IMR-90 (cell line): ENCODE data around the gene KIRREL2. TPM values are rescaled to one million over a fixed set of nuclear protein-coding genes. Genes with fewer than 3 reads are reported as not detected.

Experiments
- ATAC-seq: fragments of 200-7000 bp; cut with Tn5 transposase; 2 replicates; pipeline ENCODE4 v1.9.1; 2020; ENCODE audit warnings: low read depth, mild to moderate bottlenecking, moderate library complexity
- BruUV-seq: library from RNA; stranded (reverse); fragments of 400-500 nt; replicated peaks from 2 replicates; lab custom pipeline; 2021; lab: Mats Ljungman, UMichigan
- CTCF ChIA-PET: fragments of 300-600 bp; formaldehyde crosslinking; extraction: SDS; loops from one replicate; lab custom pipeline; 2021; ENCODE audit warnings: antibody characterized with exemption; lab: Yijun Ruan, JAX
- POLR2A ChIA-PET: fragments of 300-600 bp; sonication (Branson Sonifier 250); formaldehyde crosslinking; loops from one replicate; lab custom pipeline; 2022; ENCODE audit warnings: antibody characterized with exemption; ENCODE audit not compliant: unreplicated experiment; lab: Charles Lee
- DNase-seq: peaks from one replicate; pipeline ENCODE4 v3.0.0; 2013
- H2AFZ ChIP-seq: replicated peaks from 2 replicates; pipeline ENCODE3; 2013; ENCODE audit warnings: low read length, mild to moderate bottlenecking; ENCODE audit not compliant: poor library complexity
- H2AK5ac ChIP-seq: 2 replicates; pipeline ENCODE4 v1.6.1; 2013; ENCODE audit warnings: low read depth, low read length, inconsistent platforms
- H2AK9ac ChIP-seq: replicated peaks from 2 replicates; pipeline ENCODE3; 2013; ENCODE audit warnings: mild to moderate bottlenecking, low read depth, low read length, moderate library complexity; ENCODE audit not compliant: poor library complexity
- H2BK120ac ChIP-seq: 2 replicates; pipeline ENCODE4 v1.6.1; 2013; ENCODE audit warnings: low read depth, low read length, inconsistent platforms
- H2BK15ac ChIP-seq: 3 replicates; pipeline ENCODE4 v1.6.1; 2013; ENCODE audit warnings: low read depth, low read length, inconsistent platforms
- H2BK20ac ChIP-seq: 2 replicates; pipeline ENCODE4 v1.6.1; 2013; ENCODE audit warnings: low read depth, mild to moderate bottlenecking, inconsistent platforms, low read length, moderate library complexity
- H2BK5ac ChIP-seq: 2 replicates; pipeline ENCODE4 v1.6.1; 2013; ENCODE audit warnings: mild to moderate bottlenecking, low read depth, low read length, inconsistent platforms; ENCODE audit not compliant: poor library complexity, severe bottlenecking
- H3K14ac ChIP-seq: replicated peaks from 2 replicates; pipeline ENCODE4 v1.6.1; 2013; ENCODE audit warnings: low read depth, low read length, inconsistent platforms
- H3K18ac ChIP-seq: 2 replicates; pipeline ENCODE4 v1.6.1; 2013; ENCODE audit warnings: low read depth, low read length, control low read depth
- H3K23ac ChIP-seq: 2 replicates; pipeline ENCODE4 v1.6.1; 2013; ENCODE audit warnings: low read depth, low read length, inconsistent platforms
- H3K27ac ChIP-seq: 2 replicates; pipeline ENCODE4 v1.5.1; 2013; ENCODE audit warnings: mild to moderate bottlenecking, control low read depth, low read length; ENCODE audit not compliant: insufficient read depth
- H3K27me3 ChIP-seq: 2 replicates; pipeline ENCODE4 v1.6.1; 2013; ENCODE audit warnings: low read length; ENCODE audit not compliant: control insufficient read depth, insufficient read depth
- H3K36me3 ChIP-seq: 2 replicates; pipeline ENCODE4 v1.6.1; 2013; ENCODE audit warnings: low read length, mixed read lengths; ENCODE audit not compliant: control insufficient read depth, insufficient read depth
- H3K4ac ChIP-seq: 2 replicates; pipeline ENCODE4 v1.6.1; 2013; ENCODE audit warnings: low read depth, low read length, inconsistent platforms
- H3K4me1 ChIP-seq: 2 replicates; pipeline ENCODE4 v1.6.1; 2013; ENCODE audit warnings: low read length, mixed read lengths; ENCODE audit not compliant: control insufficient read depth, insufficient read depth
- H3K4me2 ChIP-seq: 2 replicates; pipeline ENCODE4 v1.6.1; 2013; ENCODE audit warnings: low read depth, mild to moderate bottlenecking, control low read depth, low read length, moderate library complexity
- H3K4me3 ChIP-seq: 2 replicates; pipeline ENCODE4 v1.5.1; 2013; ENCODE audit warnings: low read depth, mild to moderate bottlenecking, control low read depth, low read length, moderate library complexity; ENCODE audit not compliant: insufficient read depth
- H3K56ac ChIP-seq: 2 replicates; pipeline ENCODE4 v1.6.1; 2013; ENCODE audit warnings: low read length, inconsistent platforms; ENCODE audit not compliant: insufficient read depth; ENCODE audit errors: extremely low read depth
- H3K79me1 ChIP-seq, 2 experiments: 2 replicates each; pipeline ENCODE4 v1.6.1; 2013; ENCODE audit warnings: low read length in 2 of 2, inconsistent platforms in 1 of 2, low read depth in 1 of 2
- H3K9ac ChIP-seq: 2 replicates; pipeline ENCODE4 v1.6.1; 2013; ENCODE audit warnings: low read depth, low read length, control low read depth
- H3K9me1 ChIP-seq: 2 replicates; pipeline ENCODE4 v1.6.1; 2013; ENCODE audit warnings: low read length, inconsistent platforms; ENCODE audit not compliant: insufficient read depth
- H3K9me3 ChIP-seq: 2 replicates; pipeline ENCODE4 v1.6.1; 2013; ENCODE audit warnings: low read length; ENCODE audit not compliant: control insufficient read depth, insufficient read depth
- H4K20me1 ChIP-seq: 2 replicates; pipeline ENCODE4 v1.6.1; 2013; ENCODE audit warnings: low read length, inconsistent platforms; ENCODE audit not compliant: insufficient read depth
- H4K5ac ChIP-seq: 2 replicates; pipeline ENCODE4 v1.6.1; 2013; ENCODE audit warnings: mild to moderate bottlenecking, low read depth, low read length, control low read depth
- H4K8ac ChIP-seq, 2 experiments: 2 replicates each; pipeline ENCODE4 v1.6.1; 2013; ENCODE audit warnings: low read depth in 2 of 2, low read length in 2 of 2, control low read depth in 1 of 2, inconsistent platforms in 1 of 2
- H4K91ac ChIP-seq: 2 replicates; pipeline ENCODE4 v1.6.1; 2013; ENCODE audit warnings: low read depth, low read length, inconsistent platforms; ENCODE audit not compliant: insufficient read depth
- BHLHE40 ChIP-seq: fragments of 150-350 bp; IDR thresholded peaks from 2 replicates; pipeline ENCODE4 v1.6.1; 2016; ENCODE audit warnings: mild to moderate bottlenecking, low read depth, low read length
- CEBPB ChIP-seq: IDR thresholded peaks from 2 replicates; pipeline ENCODE4 v1.6.1; 2012; ENCODE audit warnings: low read depth, low read length, improper control_type of control experiment
- CHD1 ChIP-seq: IDR thresholded peaks from 2 replicates; pipeline ENCODE4 v1.6.1; 2012; ENCODE audit warnings: low read depth, low read length, improper control_type of control experiment
- FOS ChIP-seq: fragments of 150-350 bp; IDR thresholded peaks from 2 replicates; pipeline ENCODE4 v1.6.1; 2016; ENCODE audit warnings: low read depth, low read length
- MAFK ChIP-seq: IDR thresholded peaks from 2 replicates; pipeline ENCODE4 v1.6.1; 2012; ENCODE audit warnings: low read depth, low read length, improper control_type of control experiment
- MAZ ChIP-seq: IDR thresholded peaks from 2 replicates; pipeline ENCODE4 v1.6.1; 2012; ENCODE audit warnings: low read depth, mild to moderate bottlenecking, low read length, improper control_type of control experiment, moderate library complexity, borderline replicate concordance
- MXI1 ChIP-seq: IDR thresholded peaks from 2 replicates; pipeline ENCODE4 v1.6.1; 2012; ENCODE audit warnings: low read depth, mild to moderate bottlenecking, low read length, moderate library complexity, borderline replicate concordance
- NFE2L2 ChIP-seq: fragments of 150-350 bp; IDR thresholded peaks from 2 replicates; pipeline ENCODE4 v1.6.1; 2016; ENCODE audit warnings: low read depth, mild to moderate bottlenecking, low read length
- POLR2A ChIP-seq: IDR thresholded peaks from 2 replicates; pipeline ENCODE4 v1.6.1; 2012; ENCODE audit warnings: mild to moderate bottlenecking, low read depth, low read length
- RAD21 ChIP-seq: IDR thresholded peaks from 2 replicates; pipeline ENCODE4 v1.6.1; 2012; ENCODE audit warnings: low read length, improper control_type of control experiment
- RCOR1 ChIP-seq: IDR thresholded peaks from 2 replicates; pipeline ENCODE4 v1.6.1; 2012; ENCODE audit warnings: mild to moderate bottlenecking, low read length, improper control_type of control experiment; ENCODE audit not compliant: insufficient replicate concordance
- RFX5 ChIP-seq: IDR thresholded peaks from 2 replicates; pipeline ENCODE4 v1.8.0; 2012; ENCODE audit warnings: low read depth, mild to moderate bottlenecking, low read length, moderate library complexity
- SMC3 ChIP-seq: fragments of 150-350 bp; IDR thresholded peaks from 2 replicates; pipeline ENCODE4 v1.6.1; 2016; ENCODE audit warnings: low read depth, mild to moderate bottlenecking, antibody characterized with exemption, low read length, moderate library complexity
- USF2 ChIP-seq: fragments of 150-350 bp; IDR thresholded peaks from 2 replicates; pipeline ENCODE4 v1.6.1; 2017; ENCODE audit warnings: mild to moderate bottlenecking, antibody characterized with exemption, low read length, low read depth
- WGBS, 2 experiments: methylation state at CpG; one replicate each; pipeline versions ENCODE4 v1.1.5 to v1.1.7; 2013; ENCODE audit warnings: missing lambda C conversion rate in 2 of 2; ENCODE audit not compliant: insufficient read length in 1 of 2; ENCODE audit errors: extremely low coverage in 2 of 2; 5-methylcytosine and 5-hydroxymethylcytosine counted together
- dilution Hi-C: fragments of 300-500 bp; cut with HindIII; formaldehyde crosslinking; loops from one replicate; pipeline ENCODE4 v1.14.3; 2018; ENCODE audit warnings: low sequenced_read_pairs; ENCODE audit not compliant: unreplicated experiment
- in situ Hi-C: fragments of 300-500 bp; cut with MboI; formaldehyde crosslinking; loops from 3 replicates; pipeline ENCODE4 v1.14.3; 2019; ENCODE audit warnings: low sequenced_read_pairs, inconsistent platforms, mixed read lengths
- intact Hi-C: fragments of 100-400 bp; cut with micrococcal nuclease; formaldehyde crosslinking; loops from 2 replicates; pipeline ENCODE4 v1.10.0; 2022
- polyA plus RNA-seq, 3 experiments: library from polyadenylated mRNA; depleted of rRNA; stranded (reverse); fragments of >200 nt; gene quantifications; 2 replicates each; pipeline ENCODE4 v1.2.3, GENCODE V29; 2012; ENCODE audit warnings: low replicate concordance in 1 of 3
- total RNA-seq: library from RNA; depleted of rRNA; stranded (reverse); fragments of >200 nt; gene quantifications from 2 replicates; pipeline ENCODE4 v1.2.3, GENCODE V29; 2012
- TF ChIP-seq, protein P1 (sequence below): fragments of 150-350 bp; IDR thresholded peaks from 2 replicates; pipeline ENCODE4 v1.6.1; 2016; ENCODE audit warnings: low read depth, mild to moderate bottlenecking, low read length, moderate library complexity, borderline replicate concordance
- TF ChIP-seq, protein P2 (sequence below): conservative IDR thresholded peaks from 2 replicates; pipeline ENCODE4 v1.5.1; 2012; ENCODE audit warnings: mild to moderate bottlenecking, low read depth, low read length, improper control_type of control experiment

Gene KIRREL2
- total and polyA plus RNA-seq, 2 of the 4 experiments (the other 2 are of a cell fraction), result not detected

DNA sequence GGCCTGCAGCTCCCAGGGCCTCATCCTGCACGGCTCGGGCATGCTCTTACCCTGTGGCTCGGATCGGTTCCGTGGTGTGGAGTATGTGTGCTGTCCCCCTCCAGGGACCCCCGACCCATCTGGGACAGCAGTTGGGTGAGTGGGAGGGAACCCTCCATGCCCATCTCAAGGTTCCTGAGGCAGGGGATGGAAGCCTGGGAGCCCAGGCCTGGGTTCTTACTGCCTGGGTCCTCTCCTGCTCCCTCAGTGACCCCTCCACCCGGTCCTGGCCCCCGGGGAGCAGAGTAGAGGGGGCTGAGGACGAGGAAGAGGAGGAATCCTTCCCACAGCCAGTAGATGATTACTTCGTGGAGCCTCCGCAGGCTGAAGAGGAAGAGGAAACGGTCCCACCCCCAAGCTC, 14.9 kb downstream of the KIRREL2 start:
- DNase-seq (no peak), ATAC-seq (no peak)
- Histone ChIP-seq H3K56ac (no peak overlapping the region), H4K20me1 (no peaks in the 10 kb centered on the region), H3K4me2 (no peak overlapping the region), H2BK20ac (no peak overlapping the region), H2BK120ac (no peak overlapping the region), H3K18ac (no peak overlapping the region), H3K4me3 (no peak overlapping the region), H4K8ac (no peak overlapping the region), H2AK5ac (no peak overlapping the region), H3K9ac (no peak overlapping the region), H2AK9ac (no peak overlapping the region), H3K36me3 (no peaks in the 10 kb centered on the region), H3K27me3 (peaks cover 4% of the 10 kb centered on the region; the same call in 1 of the 2 replicates), H3K79me1 (no peaks in the 10 kb centered on the region), H3K4me1 (peaks cover 4% of the 10 kb centered on the region), H4K5ac (no peak overlapping the region), H3K4ac (no peak overlapping the region), H3K27ac (no peak overlapping the region), H4K91ac (no peak overlapping the region), H2BK15ac (no peak overlapping the region), H3K9me1 (peaks cover 2% of the 10 kb centered on the region), H3K23ac (no peak overlapping the region), H3K14ac (no peak overlapping the region), H2AFZ (no peak overlapping the region), H3K9me3 (no peaks in the 10 kb centered on the region), H2BK5ac (no peak overlapping the region)
- intact Hi-C loops, result no loop called here
- in situ Hi-C loops, result no loop called here
- dilution Hi-C loops, result no loop called here
- TF ChIP-seq RAD21 (no peak), CEBPB (no peak), MAZ (no peak), BHLHE40 (no peak), CHD1 (no peak), SMC3 (no peak), NFE2L2 (no peak), MAFK (no peak), FOS (no peak), POLR2A (no peak), RFX5 (no peak), USF2 (no peak), MXI1 (no peak), RCOR1 (no peak)
- TF ChIP-seq, protein P1, sequence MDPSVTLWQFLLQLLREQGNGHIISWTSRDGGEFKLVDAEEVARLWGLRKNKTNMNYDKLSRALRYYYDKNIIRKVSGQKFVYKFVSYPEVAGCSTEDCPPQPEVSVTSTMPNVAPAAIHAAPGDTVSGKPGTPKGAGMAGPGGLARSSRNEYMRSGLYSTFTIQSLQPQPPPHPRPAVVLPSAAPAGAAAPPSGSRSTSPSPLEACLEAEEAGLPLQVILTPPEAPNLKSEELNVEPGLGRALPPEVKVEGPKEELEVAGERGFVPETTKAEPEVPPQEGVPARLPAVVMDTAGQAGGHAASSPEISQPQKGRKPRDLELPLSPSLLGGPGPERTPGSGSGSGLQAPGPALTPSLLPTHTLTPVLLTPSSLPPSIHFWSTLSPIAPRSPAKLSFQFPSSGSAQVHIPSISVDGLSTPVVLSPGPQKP, result no peak
- TF ChIP-seq, protein P2, sequence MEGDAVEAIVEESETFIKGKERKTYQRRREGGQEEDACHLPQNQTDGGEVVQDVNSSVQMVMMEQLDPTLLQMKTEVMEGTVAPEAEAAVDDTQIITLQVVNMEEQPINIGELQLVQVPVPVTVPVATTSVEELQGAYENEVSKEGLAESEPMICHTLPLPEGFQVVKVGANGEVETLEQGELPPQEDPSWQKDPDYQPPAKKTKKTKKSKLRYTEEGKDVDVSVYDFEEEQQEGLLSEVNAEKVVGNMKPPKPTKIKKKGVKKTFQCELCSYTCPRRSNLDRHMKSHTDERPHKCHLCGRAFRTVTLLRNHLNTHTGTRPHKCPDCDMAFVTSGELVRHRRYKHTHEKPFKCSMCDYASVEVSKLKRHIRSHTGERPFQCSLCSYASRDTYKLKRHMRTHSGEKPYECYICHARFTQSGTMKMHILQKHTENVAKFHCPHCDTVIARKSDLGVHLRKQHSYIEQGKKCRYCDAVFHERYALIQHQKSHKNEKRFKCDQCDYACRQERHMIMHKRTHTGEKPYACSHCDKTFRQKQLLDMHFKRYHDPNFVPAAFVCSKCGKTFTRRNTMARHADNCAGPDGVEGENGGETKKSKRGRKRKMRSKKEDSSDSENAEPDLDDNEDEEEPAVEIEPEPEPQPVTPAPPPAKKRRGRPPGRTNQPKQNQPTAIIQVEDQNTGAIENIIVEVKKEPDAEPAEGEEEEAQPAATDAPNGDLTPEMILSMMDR, result no peak
- ChIA-PET POLR2A (no interaction called here), CTCF (interaction anchor here (0.6 kb wide), 1 partner anchor 37 kb away, joined by 3 read pairs; no protein-coding TSS in a partner anchor)
- no CpG with 5 or more reads among the region's 12 CpGs for WGBS, 2 experiments
- no TSS peak for BruUV-seq
